ENCODE measurements around the gene CAMTA1. TPM values are rescaled to one million over a fixed set of nuclear protein-coding genes. Genes with fewer than 3 reads are reported as not detected.

Gene CAMTA1
- total RNA-seq, 2 donors from 2014 or later, result 109 to 128 TPM

DNA sequence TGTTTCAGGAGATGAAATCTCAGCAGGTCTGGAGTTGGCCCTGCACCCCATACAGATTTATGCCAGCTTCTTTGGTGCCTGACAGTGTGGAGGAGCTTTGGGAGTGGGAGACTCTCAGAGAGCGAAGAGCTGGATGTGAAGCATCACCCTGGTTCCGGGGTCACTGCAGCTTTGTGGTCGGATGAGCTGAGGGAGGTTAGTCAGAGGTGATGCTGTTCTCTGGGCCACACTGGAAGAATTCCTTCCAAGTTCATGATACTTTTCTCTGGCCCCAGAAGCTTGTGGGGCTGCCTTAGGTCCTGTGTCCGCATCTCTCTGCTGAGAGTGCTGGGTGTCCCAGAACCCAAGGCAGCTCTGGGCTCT lies 467.8 kb downstream of the CAMTA1 start:
- ATAC-seq (no peak), DNase-seq (no peak)
- intact Hi-C loops (cut with DNase I), result no loop called here

GRCh38 chr1:7253988-7254587 lies 468.8 kb downstream of the CAMTA1 start:
- intact Hi-C loops (cut with DNase I), result no loop called here
- DNase-seq (no peak), ATAC-seq (no peak)

GRCh38 chr1:7255303-7256058 lies 470.2 kb downstream of the CAMTA1 start:
- DNase-seq, result no peak
- ATAC-seq, result no peak
- intact Hi-C loops (cut with DNase I), result no loop called here

- intact Hi-C loops (cut with DNase I), result no loop called here
- DNase-seq (no peak), ATAC-seq (no peak)
Observed at GRCh38 chr1:7256526-7256925, 471.3 kb downstream of the CAMTA1 start.

DNA sequence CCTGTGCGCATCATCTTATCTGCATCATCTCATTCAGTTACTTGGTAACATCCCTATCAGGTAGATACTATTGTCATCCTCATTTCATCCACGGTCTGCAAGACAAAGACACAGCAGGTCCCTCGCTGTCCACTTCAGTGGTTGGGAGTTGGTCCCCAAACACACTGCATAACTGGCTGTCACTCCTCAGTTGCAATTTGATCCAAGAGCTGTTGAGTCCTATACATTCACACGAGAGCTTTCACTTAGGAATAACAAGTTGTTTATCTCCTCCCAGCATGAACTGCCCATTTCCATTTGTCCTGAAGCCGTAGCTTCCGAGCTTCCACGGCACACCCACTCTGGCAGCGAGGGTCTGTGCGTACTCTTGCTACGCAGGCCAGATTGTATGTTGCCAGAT lies 472.0 kb downstream of the CAMTA1 start:
- DNase-seq, result no peak
- intact Hi-C loops (cut with DNase I), result no loop called here
- ATAC-seq, result no peak

DNA sequence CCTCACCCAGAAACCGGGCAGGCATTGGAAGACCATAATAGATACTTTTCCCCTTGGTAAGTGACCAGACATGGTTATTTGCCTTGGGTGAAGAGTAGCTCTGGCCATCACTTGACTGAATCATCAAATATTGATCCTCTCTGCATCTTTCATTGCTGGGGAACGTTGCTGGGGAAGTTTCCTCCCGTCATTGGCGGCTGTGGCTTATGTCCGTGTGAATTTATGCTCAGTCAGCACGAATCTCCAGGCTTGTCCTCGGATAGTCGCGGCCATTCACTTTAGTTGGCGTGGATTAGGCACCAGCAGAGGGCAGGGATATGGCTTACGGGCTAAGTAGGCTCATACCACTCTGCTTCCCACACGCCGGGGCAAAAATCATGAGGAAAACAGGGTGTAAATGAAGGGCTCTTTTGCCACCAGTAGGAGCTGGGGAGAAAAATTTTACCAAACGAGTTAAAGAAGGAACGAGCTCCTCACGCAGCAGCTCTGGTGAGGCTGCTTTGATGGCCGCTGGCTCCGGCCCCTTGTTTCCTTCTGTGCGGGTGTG lies 473.4 kb downstream of the CAMTA1 start:
- intact Hi-C loops (cut with DNase I), result no loop called here
- DNase-seq (no peak), ATAC-seq (no peak)

GRCh38 chr1:7259955-7260354 lies 474.7 kb downstream of the CAMTA1 start:
- ATAC-seq (no peak), DNase-seq (no peak)
- intact Hi-C loops (cut with DNase I), result no loop called here

- intact Hi-C loops (cut with DNase I), result no loop called here
- no peak for DNase-seq
- no peak for ATAC-seq
Observed at GRCh38 chr1:7261490-7261889, 476.2 kb downstream of the CAMTA1 start.

GRCh38 chr1:7262611-7263010 lies 477.4 kb downstream of the CAMTA1 start:
- DNase-seq, result no peak
- intact Hi-C loops (cut with DNase I), result no loop called here
- no peak for ATAC-seq

DNA sequence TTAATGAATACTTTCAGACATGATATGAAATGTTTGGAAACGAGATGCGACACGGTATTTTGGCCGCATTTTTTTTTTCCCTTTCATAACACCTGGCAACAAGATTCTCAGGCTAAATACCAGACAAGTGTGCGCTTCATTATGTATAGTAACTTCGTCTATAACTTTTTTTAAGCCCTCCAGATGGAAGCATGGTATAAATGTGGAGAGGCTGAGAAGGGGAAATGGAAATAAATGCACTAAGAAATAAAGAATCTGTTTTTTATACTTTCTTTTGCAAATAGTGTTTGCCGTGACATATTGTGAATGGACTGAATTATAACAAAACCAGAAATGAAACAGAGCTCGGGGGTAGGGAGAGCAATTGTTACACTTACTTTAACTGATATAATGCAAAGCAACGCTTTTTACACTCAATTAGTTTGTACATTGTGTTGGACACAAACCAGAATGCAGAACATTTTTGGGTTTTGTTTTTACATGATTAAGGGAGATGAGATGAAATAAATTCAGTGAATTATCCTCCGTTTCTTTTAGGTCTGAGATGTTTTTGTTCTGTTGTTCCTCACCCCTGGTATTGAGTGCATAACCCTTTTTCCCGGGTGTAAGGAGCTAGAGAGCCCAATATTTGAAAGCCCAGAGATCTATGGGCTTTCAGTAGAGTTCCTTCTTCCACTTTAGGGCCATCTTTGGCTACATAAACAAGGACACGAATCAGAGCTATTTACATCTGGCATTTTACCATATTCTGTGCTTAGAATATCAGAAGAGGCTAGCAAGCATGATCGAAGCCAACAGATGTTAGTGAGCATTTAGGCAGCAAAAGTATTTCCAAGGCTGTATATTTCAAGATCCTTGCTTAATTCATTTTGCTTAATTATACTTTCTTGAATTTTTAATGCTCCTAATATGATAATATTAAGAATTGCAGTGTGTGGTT lies 478.0 kb downstream of the CAMTA1 start:
- DNase-seq (no peak), ATAC-seq (no peak)
- intact Hi-C loops (cut with DNase I), result no loop called here

GRCh38 chr1:7264101-7264500 lies 478.8 kb downstream of the CAMTA1 start:
- DNase-seq (no peak), ATAC-seq (no peak)
- intact Hi-C loops (cut with DNase I), result no loop called here

DNA sequence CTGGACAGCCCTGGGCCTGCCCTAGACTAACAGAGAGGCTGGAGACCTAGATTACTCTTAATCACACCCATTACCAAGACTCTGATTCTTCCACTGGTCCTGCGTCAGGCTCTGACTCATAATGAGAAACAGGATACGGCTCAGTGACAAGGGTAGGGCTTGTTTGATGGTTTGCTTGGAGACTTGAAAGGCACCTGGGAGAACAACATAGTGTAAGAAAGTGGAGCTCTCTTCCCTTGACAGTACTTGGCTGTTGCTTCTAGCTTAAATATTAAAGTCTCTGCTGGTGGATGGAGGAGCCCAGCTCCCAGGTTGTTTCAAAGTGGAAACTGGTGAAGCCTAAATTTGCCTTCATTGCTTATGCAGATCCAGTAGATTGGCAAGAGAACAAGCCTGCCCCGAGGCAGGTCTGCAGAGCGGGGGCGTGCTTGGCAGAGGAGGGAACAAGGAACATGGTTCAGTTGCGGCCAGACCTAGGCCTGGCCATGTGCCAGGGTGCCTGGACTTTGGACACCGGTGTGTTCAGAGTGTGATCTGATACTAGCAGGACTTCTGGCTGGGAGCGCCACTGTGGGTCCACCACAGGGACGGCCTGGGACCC lies 480.6 kb downstream of the CAMTA1 start:
- DNase-seq (no peak), ATAC-seq (no peak)
- intact Hi-C loops (cut with DNase I), result no loop called here

GRCh38 chr1:7266561-7266960 lies 481.3 kb downstream of the CAMTA1 start:
- ATAC-seq (no peak), DNase-seq (no peak)
- intact Hi-C loops (cut with DNase I), result no loop called here

- intact Hi-C loops (cut with DNase I), result no loop called here
- DNase-seq, result no peak
- ATAC-seq, result no peak
Observed at GRCh38 chr1:7267493-7267892, 482.2 kb downstream of the CAMTA1 start.

- intact Hi-C loops (cut with DNase I), result no loop called here
- ATAC-seq (no peak), DNase-seq (no peak)
Observed at GRCh38 chr1:7268983-7269382, 483.7 kb downstream of the CAMTA1 start.

- ATAC-seq (no peak), DNase-seq (no peak)
- intact Hi-C loops (cut with DNase I), result no loop called here
Observed at GRCh38 chr1:7269525-7269924, 484.3 kb downstream of the CAMTA1 start.

DNA sequence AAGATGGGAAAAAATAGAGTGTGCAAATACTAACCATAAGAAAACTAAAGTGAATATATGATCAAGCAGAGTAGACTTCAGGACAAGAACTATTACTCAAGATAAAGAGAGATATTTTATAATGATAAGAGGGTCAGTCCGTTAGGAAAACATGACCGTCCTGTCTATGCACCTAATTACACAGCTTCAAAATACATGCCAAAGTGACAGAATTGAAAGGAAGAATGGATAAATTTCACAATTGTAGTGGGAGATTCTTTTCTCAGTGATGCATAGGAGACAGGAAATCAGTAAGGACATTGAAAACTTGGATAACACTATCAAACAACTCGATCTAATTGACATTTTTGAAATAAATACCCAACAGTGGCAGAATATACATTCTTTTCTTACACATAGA lies 489.0 kb downstream of the CAMTA1 start:
- ATAC-seq, result no peak
- no peak for DNase-seq
- intact Hi-C loops (cut with DNase I), result no loop called here

- ATAC-seq, result no peak
- no peak for DNase-seq
- intact Hi-C loops (cut with DNase I), result no loop called here
Observed at GRCh38 chr1:7278045-7278444, 492.8 kb downstream of the CAMTA1 start.
